C4-2B (cell line): ENCODE data around the gene TMED4.

ENCODE experiments used
- ZFX ChIP-seq: fragments of 450-650 bp; IDR thresholded peaks from 2 replicates; pipeline ENCODE4 v1.6.1; 2017
- TF ChIP-seq, protein P1 (sequence below): fragments of 450-650 bp; conservative IDR thresholded peaks from 2 replicates; pipeline ENCODE4 v1.5.1; 2017; ENCODE audit warnings: mild to moderate bottlenecking

GRCh38 chr7:44534501-44534900, 47.5 kb downstream of the TMED4 start:
- TF ChIP-seq, protein P1, sequence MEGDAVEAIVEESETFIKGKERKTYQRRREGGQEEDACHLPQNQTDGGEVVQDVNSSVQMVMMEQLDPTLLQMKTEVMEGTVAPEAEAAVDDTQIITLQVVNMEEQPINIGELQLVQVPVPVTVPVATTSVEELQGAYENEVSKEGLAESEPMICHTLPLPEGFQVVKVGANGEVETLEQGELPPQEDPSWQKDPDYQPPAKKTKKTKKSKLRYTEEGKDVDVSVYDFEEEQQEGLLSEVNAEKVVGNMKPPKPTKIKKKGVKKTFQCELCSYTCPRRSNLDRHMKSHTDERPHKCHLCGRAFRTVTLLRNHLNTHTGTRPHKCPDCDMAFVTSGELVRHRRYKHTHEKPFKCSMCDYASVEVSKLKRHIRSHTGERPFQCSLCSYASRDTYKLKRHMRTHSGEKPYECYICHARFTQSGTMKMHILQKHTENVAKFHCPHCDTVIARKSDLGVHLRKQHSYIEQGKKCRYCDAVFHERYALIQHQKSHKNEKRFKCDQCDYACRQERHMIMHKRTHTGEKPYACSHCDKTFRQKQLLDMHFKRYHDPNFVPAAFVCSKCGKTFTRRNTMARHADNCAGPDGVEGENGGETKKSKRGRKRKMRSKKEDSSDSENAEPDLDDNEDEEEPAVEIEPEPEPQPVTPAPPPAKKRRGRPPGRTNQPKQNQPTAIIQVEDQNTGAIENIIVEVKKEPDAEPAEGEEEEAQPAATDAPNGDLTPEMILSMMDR, result peak; percentile 87
- no peak for TF ChIP-seq ZFX
